ENCODE measurements around the gene MRPL17.

GRCh38 chr11:6703247-6704063, 20.3 kb upstream of the MRPL17 start:
- TF ChIP-seq POLR2A (IDR thresholded peaks at IDR 0.05; ENCODE audit: low read depth, low read length), result no peak
- no peak for TF ChIP-seq TAF1 (IDR thresholded peaks at IDR 0.05; ENCODE audit: low read depth, low read length)
- no peak for TF ChIP-seq POLR2AphosphoS5 (IDR thresholded peaks at IDR 0.05; ENCODE audit: low read depth, low read length)
